ENCODE data around the gene GTF2H1.
"Not testable (repeated sequence)": the region's sequence is repeated elsewhere in the genome, so short reads cannot be mapped to it uniquely, and the experiment has no call there.

GTF2H1 gene

GRCh38 chr11:18320617-18321016 lies 1.8 kb upstream of the GTF2H1 start:
- no peak for DNase-seq

- DNase-seq, result no peak
These were observed 794 bp upstream of the GTF2H1 start for GRCh38 chr11:18321578-18321968.

GRCh38 chr11:18322818-18323570 lies 627 bp downstream of the GTF2H1 start:
- peak; percentile 11 for DNase-seq

GRCh38 chr11:18323881-18324280 lies 1.5 kb downstream of the GTF2H1 start:
- DNase-seq, result not testable (repeated sequence)

GRCh38 chr11:18324381-18324780 lies 2.0 kb downstream of the GTF2H1 start:
- DNase-seq, result no peak

GRCh38 chr11:18329196-18329870 lies 7.0 kb downstream of the GTF2H1 start:
- DNase-seq, result no peak

- DNase-seq, result no peak
These were observed 8.6 kb downstream of the GTF2H1 start for GRCh38 chr11:18330921-18331320.

- DNase-seq, result no peak
These were observed 9.9 kb downstream of the GTF2H1 start for GRCh38 chr11:18332302-18332701.

GRCh38 chr11:18332891-18333290 lies 10.5 kb downstream of the GTF2H1 start:
- DNase-seq, result no peak

GRCh38 chr11:18347471-18348125 lies 25.2 kb downstream of the GTF2H1 start:
- no peak for DNase-seq

GRCh38 chr11:18352581-18352980 lies 30.2 kb downstream of the GTF2H1 start:
- no peak for DNase-seq

GRCh38 chr11:18358646-18359045 lies 36.3 kb downstream of the GTF2H1 start:
- no peak for DNase-seq

- no peak for DNase-seq
These were observed 38.8 kb downstream of the GTF2H1 start for GRCh38 chr11:18361154-18361553.

- DNase-seq, result no peak
These were observed 42.2 kb downstream of the GTF2H1 start for GRCh38 chr11:18364495-18365073.

- DNase-seq, result no peak
These were observed 43.4 kb downstream of the GTF2H1 start for GRCh38 chr11:18365741-18366140.

GRCh38 chr11:18366286-18366685 lies 43.9 kb downstream of the GTF2H1 start:
- no peak for DNase-seq

- no peak for DNase-seq
These were observed 45.1 kb downstream of the GTF2H1 start for GRCh38 chr11:18367431-18367830.

GRCh38 chr11:18368221-18368620 lies 45.9 kb downstream of the GTF2H1 start:
- no peak for DNase-seq

- no peak for DNase-seq
These were observed 47.0 kb downstream of the GTF2H1 start for GRCh38 chr11:18369398-18369797.

- no peak for DNase-seq
These were observed 48.9 kb downstream of the GTF2H1 start for GRCh38 chr11:18371279-18371678.

- DNase-seq, result no peak
These were observed 49.8 kb downstream of the GTF2H1 start for GRCh38 chr11:18372201-18372600.

- DNase-seq, result no peak
These were observed 52.6 kb downstream of the GTF2H1 start for GRCh38 chr11:18374956-18375355.

- DNase-seq, result no peak
These were observed 53.6 kb downstream of the GTF2H1 start for GRCh38 chr11:18375941-18376340.

- no peak for DNase-seq
These were observed 56.8 kb downstream of the GTF2H1 start for GRCh38 chr11:18379201-18379600.
